ENCODE results near the gene HBQ1.
"Not testable (repeated sequence)": the region's sequence is repeated elsewhere in the genome, so short reads cannot be mapped to it uniquely, and the experiment has no call there.

DNA sequence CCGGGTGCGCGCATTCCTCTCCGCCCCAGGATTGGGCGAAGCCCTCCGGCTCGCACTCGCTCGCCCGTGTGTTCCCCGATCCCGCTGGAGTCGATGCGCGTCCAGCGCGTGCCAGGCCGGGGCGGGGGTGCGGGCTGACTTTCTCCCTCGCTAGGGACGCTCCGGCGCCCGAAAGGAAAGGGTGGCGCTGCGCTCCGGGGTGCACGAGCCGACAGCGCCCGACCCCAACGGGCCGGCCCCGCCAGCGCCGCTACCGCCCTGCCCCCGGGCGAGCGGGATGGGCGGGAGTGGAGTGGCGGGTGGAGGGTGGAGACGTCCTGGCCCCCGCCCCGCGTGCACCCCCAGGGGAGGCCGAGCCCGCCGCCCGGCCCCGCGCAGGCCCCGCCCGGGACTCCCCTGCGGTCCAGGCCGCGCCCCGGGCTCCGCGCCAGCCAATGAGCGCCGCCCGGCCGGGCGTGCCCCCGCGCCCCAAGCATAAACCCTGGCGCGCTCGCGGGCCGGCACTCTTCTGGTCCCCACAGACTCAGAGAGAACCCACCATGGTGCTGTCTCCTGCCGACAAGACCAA is 7.8 kb upstream of the HBQ1 start, which contains the start of gene HBA2:
- TF ChIP-seq, protein P1, sequence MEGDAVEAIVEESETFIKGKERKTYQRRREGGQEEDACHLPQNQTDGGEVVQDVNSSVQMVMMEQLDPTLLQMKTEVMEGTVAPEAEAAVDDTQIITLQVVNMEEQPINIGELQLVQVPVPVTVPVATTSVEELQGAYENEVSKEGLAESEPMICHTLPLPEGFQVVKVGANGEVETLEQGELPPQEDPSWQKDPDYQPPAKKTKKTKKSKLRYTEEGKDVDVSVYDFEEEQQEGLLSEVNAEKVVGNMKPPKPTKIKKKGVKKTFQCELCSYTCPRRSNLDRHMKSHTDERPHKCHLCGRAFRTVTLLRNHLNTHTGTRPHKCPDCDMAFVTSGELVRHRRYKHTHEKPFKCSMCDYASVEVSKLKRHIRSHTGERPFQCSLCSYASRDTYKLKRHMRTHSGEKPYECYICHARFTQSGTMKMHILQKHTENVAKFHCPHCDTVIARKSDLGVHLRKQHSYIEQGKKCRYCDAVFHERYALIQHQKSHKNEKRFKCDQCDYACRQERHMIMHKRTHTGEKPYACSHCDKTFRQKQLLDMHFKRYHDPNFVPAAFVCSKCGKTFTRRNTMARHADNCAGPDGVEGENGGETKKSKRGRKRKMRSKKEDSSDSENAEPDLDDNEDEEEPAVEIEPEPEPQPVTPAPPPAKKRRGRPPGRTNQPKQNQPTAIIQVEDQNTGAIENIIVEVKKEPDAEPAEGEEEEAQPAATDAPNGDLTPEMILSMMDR (IDR thresholded peaks at IDR 0.05), result not testable (repeated sequence)
- not testable (repeated sequence) for TF ChIP-seq POLR2A (IDR thresholded peaks at IDR 0.05); EP300 (IDR thresholded peaks at IDR 0.05; ENCODE audit: low read depth); POLR2AphosphoS5 (IDR thresholded peaks at IDR 0.05)
